H1 (cell line): ENCODE data around the gene CGB3. TPM values are rescaled to one million over a fixed set of nuclear protein-coding genes. Genes with fewer than 3 reads are reported as not detected.

Source experiments
- ATF3 ChIP-seq: IDR thresholded peaks from 2 replicates; pipeline ENCODE4 v1.6.1; 2011; ENCODE audit warnings: low read depth, mild to moderate bottlenecking, low read length; ENCODE audit not compliant: insufficient read depth
- BACH1 ChIP-seq: IDR thresholded peaks from 2 replicates; pipeline ENCODE4 v1.6.1; 2012; ENCODE audit warnings: low read length, improper control_type of control experiment
- KDM1A ChIP-seq: fragments of 200-600, 300-600 bp; sonication (generic); IDR thresholded peaks from 2 replicates; pipeline ENCODE4 v1.7.1; 2016; ENCODE audit warnings: mild to moderate bottlenecking, low read length, borderline replicate concordance
- KDM4A ChIP-seq: IDR thresholded peaks from one replicate; pipeline ENCODE4 v1.7.1; 2012; ENCODE audit warnings: low read depth, mild to moderate bottlenecking, moderate library complexity, low read length, inconsistent platforms; ENCODE audit not compliant: severe bottlenecking
- RAD21 ChIP-seq, 2 experiments: IDR thresholded peaks in 1 of 2; conservative IDR thresholded peaks in 1 of 2; 2 replicates each; pipeline ENCODE4 v1.6.1; 2011; ENCODE audit warnings: low read depth in 2 of 2, low read length in 2 of 2, improper control_type of control experiment in 1 of 2, inconsistent platforms in 1 of 2, mild to moderate bottlenecking in 1 of 2, moderate library complexity in 1 of 2
- SAP30 ChIP-seq: fragments of 300-600 bp; sonication (generic); IDR thresholded peaks from 2 replicates; pipeline ENCODE4 v1.7.1; 2012; ENCODE audit warnings: low read length, moderate library complexity, mild to moderate bottlenecking, inconsistent platforms; ENCODE audit not compliant: insufficient read depth, insufficient replicate concordance
- TBP ChIP-seq: IDR thresholded peaks from 2 replicates; pipeline ENCODE4 v1.6.1; 2011; ENCODE audit warnings: low read depth, low read length, improper control_type of control experiment
- TEAD4 ChIP-seq: IDR thresholded peaks from 2 replicates; pipeline ENCODE4 v1.6.1; 2012; ENCODE audit warnings: low read depth, low read length, inconsistent platforms, mixed read lengths
- polyA plus RNA-seq, 7 experiments: library from polyadenylated mRNA; depleted of rRNA in 3 of 7; stranded (reverse) in 5 of 7; unstranded in 2 of 7; fragments of >200 nt in 5 of 7; fragments of 200-250 nt in 2 of 7; gene quantifications; 1 replicate in 5 of 7; 2 replicates in 1 of 7; 4 replicates in 1 of 7; pipeline versions ENCODE4 v1.2.1 to v1.2.3, GENCODE V29; 2011 to 2013; ENCODE audit warnings: missing spikeins in 2 of 7, mixed read lengths in 2 of 7
- total RNA-seq: library from RNA; stranded (reverse); fragmentation: NEBNext Ultra II Directional; extraction: Animal tissue kit (Norgen Biotek cat#: 25700); gene quantifications from 2 replicates; pipeline ENCODE4 v1.2.1, GENCODE V29; 2021

The CGB3 gene
- total and polyA plus RNA-seq, 2 of the 8 experiments (the other 6 are each of a cell fraction or from before 2014, with no cell fraction given): not detected

GRCh38 chr19:49019242-49019932 is 4.7 kb downstream of the CGB3 start (continued):
- TF ChIP-seq RAD21 (IDR thresholded peaks at IDR 0.05 in 1 of 2, conservative IDR thresholded peaks at IDR 0.05 in 1 of 2; ENCODE audit: low read depth in 2 of 2, low read length in 2 of 2) (peak; percentile 12 to 28; a peak in 2 of 4 replicates), KDM4A (no peak), BACH1 (no peak), KDM1A (peak; percentile 9; the same call in 1 of the 2 replicates), SAP30 (no peak), TBP (no peak), ATF3 (no peak), TEAD4 (0 out of 2 replicates have a peak, but pooled peaks have one; percentile 16)
